H1 (cell line): ENCODE results near the gene CERS1. TPM values are rescaled to one million over a fixed set of nuclear protein-coding genes. Genes with fewer than 3 reads are reported as not detected.

Experiments used
- CTCF ChIA-PET: fragments of 300-600 bp; sonication (Branson Sonifier 250); formaldehyde crosslinking; loops from one replicate; lab custom pipeline; 2021; ENCODE audit not compliant: partially characterized antibody; lab: Charles Lee
- POLR2A ChIA-PET: fragments of 300-600 bp; sonication (Branson Sonifier 250); formaldehyde crosslinking; loops from one replicate; lab custom pipeline; 2021; ENCODE audit warnings: inconsistent platforms; ENCODE audit not compliant: partially characterized antibody; lab: Charles Lee
- DNase-seq, 2 experiments: peaks; one replicate each; pipeline versions ENCODE4 v3.0.0 to v3.0.0-alpha.2; 2010 to 2022; ENCODE audit warnings: low spot score in 2 of 2, low read depth in 1 of 2, mixed read lengths in 1 of 2
- FAIRE-seq: peaks from 2 replicates; lab custom pipeline; 2011; peaks lifted over from hg19 to GRCh38; lab: Jason Lieb, UNC
- H2AFZ ChIP-seq: 2 replicates; pipeline ENCODE4 v1.8.1; 2012; ENCODE audit warnings: low read length, inconsistent platforms
- H2AK5ac ChIP-seq: 2 replicates; pipeline ENCODE4 v1.6.1; 2013; ENCODE audit warnings: low read depth, low read length
- H2BK120ac ChIP-seq: replicated peaks from 2 replicates; pipeline ENCODE3; 2013; ENCODE audit warnings: low read depth, low read length, inconsistent platforms
- H2BK12ac ChIP-seq: 2 replicates; pipeline ENCODE4 v1.6.1; 2013; ENCODE audit warnings: low read depth, low read length
- H2BK15ac ChIP-seq: 2 replicates; pipeline ENCODE4 v1.6.1; 2013; ENCODE audit warnings: low read length
- H2BK20ac ChIP-seq: 2 replicates; pipeline ENCODE4 v1.6.1; 2013; ENCODE audit warnings: low read length
- H2BK5ac ChIP-seq: 2 replicates; pipeline ENCODE4 v1.6.1; 2013; ENCODE audit warnings: low read depth, low read length
- H3K14ac ChIP-seq: 2 replicates; pipeline ENCODE4 v1.6.1; 2013; ENCODE audit warnings: inconsistent platforms; ENCODE audit not compliant: insufficient read length
- H3K18ac ChIP-seq: 2 replicates; pipeline ENCODE4 v1.6.1; 2013; ENCODE audit warnings: low read length; ENCODE audit errors: extremely low read depth
- H3K23ac ChIP-seq: 2 replicates; pipeline ENCODE4 v1.6.1; 2013; ENCODE audit warnings: inconsistent platforms; ENCODE audit not compliant: insufficient read length
- H3K23me2 ChIP-seq: 2 replicates; pipeline ENCODE4 v1.6.1; 2013; ENCODE audit warnings: low read depth, low read length
- H3K27ac ChIP-seq: 2 replicates; pipeline ENCODE4 v1.6.1; 2011; ENCODE audit warnings: low read depth, low read length, inconsistent platforms
- H3K27me3 ChIP-seq, 4 experiments: replicated peaks in 1 of 4; 1 replicate in 1 of 4; 2 replicates in 3 of 4; pipeline versions ENCODE4 v1.6.1 to v1.8.1; 2011 to 2013; ENCODE audit warnings: low read length in 3 of 4, mild to moderate bottlenecking in 3 of 4, inconsistent platforms in 2 of 4, mixed read lengths in 2 of 4, moderate library complexity in 1 of 4; ENCODE audit not compliant: control insufficient read depth in 3 of 4, insufficient read depth in 3 of 4; ENCODE audit errors: extremely low read depth in 1 of 4
- H3K36me3 ChIP-seq, 4 experiments: 2 replicates each; pipeline versions ENCODE4 v1.6.1 to v1.8.1; 2011 to 2013; ENCODE audit warnings: mild to moderate bottlenecking in 4 of 4, low read length in 3 of 4, moderate library complexity in 2 of 4, control low read depth in 1 of 4, inconsistent platforms in 1 of 4; ENCODE audit not compliant: insufficient read depth in 4 of 4, control insufficient read depth in 2 of 4
- H3K4ac ChIP-seq: replicated peaks from 2 replicates; pipeline ENCODE3; 2013; ENCODE audit warnings: low read length, low read depth, mixed read lengths, inconsistent platforms; ENCODE audit not compliant: insufficient read length
- H3K4me1 ChIP-seq, 4 experiments: replicated peaks in 1 of 4; 1 replicate in 1 of 4; 2 replicates in 3 of 4; pipeline versions ENCODE4 v1.6.1 to v1.8.1; 2011 to 2013; ENCODE audit warnings: low read length in 3 of 4, inconsistent platforms in 2 of 4, mixed read lengths in 1 of 4; ENCODE audit not compliant: insufficient read depth in 4 of 4, control insufficient read depth in 3 of 4
- H3K4me2 ChIP-seq, 2 experiments: 2 replicates each; pipeline versions ENCODE4 v1.6.1 to v1.8.1; 2011 to 2013; ENCODE audit warnings: low read depth in 2 of 2, low read length in 2 of 2, control low read depth in 1 of 2, inconsistent platforms in 1 of 2, mild to moderate bottlenecking in 1 of 2; ENCODE audit not compliant: insufficient read depth in 1 of 2
- H3K4me3 ChIP-seq, 4 experiments: fragments of 200-600, 300-600 bp in 1 of 4; sonication (generic), shearing (Covaris generic), sonication (Bioruptor Twin) in 1 of 4; 2 replicates each; pipeline versions ENCODE4 v1.5.1 to v1.8.1; 2011 to 2016; ENCODE audit warnings: low read length in 4 of 4, low read depth in 3 of 4, control low read depth in 2 of 4, inconsistent platforms in 2 of 4, mild to moderate bottlenecking in 2 of 4, mixed read lengths in 1 of 4, moderate library complexity in 1 of 4; ENCODE audit not compliant: insufficient read depth in 2 of 4; ENCODE audit errors: extremely low read depth in 1 of 4
- H3K56ac ChIP-seq: replicated peaks from 2 replicates; pipeline ENCODE3; 2013; ENCODE audit warnings: low read depth, mild to moderate bottlenecking, mixed read lengths, low read length, inconsistent platforms; ENCODE audit not compliant: insufficient read length
- H3K79me1 ChIP-seq: 2 replicates; pipeline ENCODE4 v1.6.1; 2013; ENCODE audit warnings: low read depth, low read length, control low read depth
- H3K79me2 ChIP-seq, 2 experiments: 2 replicates each; pipeline versions ENCODE4 v1.6.1 to v1.8.1; 2012 to 2013; ENCODE audit warnings: low read length in 2 of 2, mild to moderate bottlenecking in 2 of 2, inconsistent platforms in 1 of 2; ENCODE audit not compliant: insufficient read depth in 2 of 2, control insufficient read depth in 1 of 2
- H3K9ac ChIP-seq, 4 experiments: replicated peaks in 1 of 4; 1 replicate in 1 of 4; 2 replicates in 3 of 4; pipeline versions ENCODE4 v1.6.1 to v1.8.1; 2011 to 2013; ENCODE audit warnings: low read depth in 3 of 4, low read length in 3 of 4, control low read depth in 2 of 4, mild to moderate bottlenecking in 2 of 4, moderate library complexity in 2 of 4, inconsistent platforms in 1 of 4; ENCODE audit errors: extremely low read depth in 1 of 4
- H3K9me3 ChIP-seq, 2 experiments: 2 replicates each; pipeline versions ENCODE4 v1.6.1 to v1.8.1; 2012 to 2013; ENCODE audit warnings: mild to moderate bottlenecking in 2 of 2, moderate library complexity in 2 of 2, control low read depth in 1 of 2, inconsistent platforms in 1 of 2, low read depth in 1 of 2, low read length in 1 of 2, mixed read lengths in 1 of 2; ENCODE audit not compliant: insufficient read depth in 2 of 2
- H4K20me1 ChIP-seq, 2 experiments: replicated peaks in 1 of 2; 2 replicates each; pipeline versions ENCODE3 to v1.8.1; 2011 to 2013; ENCODE audit warnings: inconsistent platforms in 2 of 2, low read length in 2 of 2, mild to moderate bottlenecking in 1 of 2; ENCODE audit not compliant: insufficient read depth in 2 of 2, control insufficient read depth in 1 of 2
- H4K5ac ChIP-seq: 2 replicates; pipeline ENCODE4 v1.6.1; 2013; ENCODE audit warnings: low read length, low read depth, mixed read lengths, inconsistent platforms; ENCODE audit not compliant: insufficient read length
- H4K8ac ChIP-seq: 2 replicates; pipeline ENCODE4 v1.8.0; 2013; ENCODE audit warnings: mild to moderate bottlenecking, moderate library complexity, low read length, inconsistent platforms; ENCODE audit not compliant: insufficient read depth; ENCODE audit errors: extremely low read depth
- H4K91ac ChIP-seq: replicated peaks from 2 replicates; pipeline ENCODE3; 2013; ENCODE audit warnings: low read length, mixed read lengths, inconsistent platforms; ENCODE audit not compliant: insufficient read length
- CEBPB ChIP-seq: IDR thresholded peaks from 2 replicates; pipeline ENCODE4 v1.6.1; 2012; ENCODE audit warnings: low read depth, low read length
- CHD1 ChIP-seq: IDR thresholded peaks from 2 replicates; pipeline ENCODE4 v1.6.1; 2012; ENCODE audit warnings: low read depth, low read length, improper control_type of control experiment
- CTBP2 ChIP-seq: IDR thresholded peaks from 2 replicates; pipeline ENCODE4 v1.7.0; 2011; ENCODE audit warnings: borderline replicate concordance, mild to moderate bottlenecking, moderate library complexity, mixed read lengths, low read length; ENCODE audit not compliant: insufficient read depth, insufficient read length
- HDAC6 ChIP-seq: IDR thresholded peaks from one replicate; pipeline ENCODE4 v1.7.1; 2012; ENCODE audit warnings: low read depth, mild to moderate bottlenecking, inconsistent platforms, low read length, moderate library complexity
- JUND ChIP-seq: IDR thresholded peaks from 2 replicates; pipeline ENCODE4 v1.6.1; 2011; ENCODE audit warnings: mild to moderate bottlenecking, improper control_type of control experiment, low read length
- KDM1A ChIP-seq: fragments of 200-600, 300-600 bp; sonication (generic); IDR thresholded peaks from 2 replicates; pipeline ENCODE4 v1.7.1; 2016; ENCODE audit warnings: mild to moderate bottlenecking, low read length, borderline replicate concordance
- NRF1 ChIP-seq: IDR thresholded peaks from 2 replicates; pipeline ENCODE4 v1.6.1; 2011; ENCODE audit warnings: mild to moderate bottlenecking, low read depth, low read length, improper control_type of control experiment
- PHF8 ChIP-seq: fragments of 200-600 bp; sonication (generic); conservative IDR thresholded peaks from 2 replicates; pipeline ENCODE4 v1.7.1; 2012; ENCODE audit warnings: low read depth, mild to moderate bottlenecking, inconsistent platforms, low read length, moderate library complexity
- RBBP5 ChIP-seq: IDR thresholded peaks from 2 replicates; pipeline ENCODE4 v1.7.1; 2012; ENCODE audit warnings: low read depth, mild to moderate bottlenecking, inconsistent platforms, low read length, moderate library complexity, borderline replicate concordance
- SIN3A ChIP-seq, 2 experiments: IDR thresholded peaks in 1 of 2; conservative IDR thresholded peaks in 1 of 2; 2 replicates each; pipeline ENCODE4 v1.6.1; 2011 to 2012; ENCODE audit warnings: low read length in 2 of 2, improper control_type of control experiment in 1 of 2, low read depth in 1 of 2, mild to moderate bottlenecking in 1 of 2
- USF2 ChIP-seq: IDR thresholded peaks from 2 replicates; pipeline ENCODE4 v1.6.1; 2011; ENCODE audit warnings: low read length, improper control_type of control experiment
- WGBS, 2 experiments: shearing (Covaris generic) in 1 of 2; methylation state at CpG; one replicate each; pipeline versions ENCODE4 v1.1.6 to v1.1.7; 2013 to 2015; ENCODE audit warnings: low lambda C conversion rate in 2 of 2, mixed read lengths in 2 of 2, inconsistent platforms in 1 of 2, low coverage in 1 of 2, missing lambda C conversion rate in 1 of 2; ENCODE audit not compliant: insufficient replicate concordance in 2 of 2, insufficient coverage in 1 of 2, insufficient read length in 1 of 2; ENCODE audit errors: extremely low coverage in 1 of 2, missing lambda C conversion rate in 1 of 2; 5-methylcytosine and 5-hydroxymethylcytosine counted together
- polyA plus RNA-seq, 7 experiments: library from polyadenylated mRNA; depleted of rRNA in 3 of 7; stranded (reverse) in 5 of 7; unstranded in 2 of 7; fragments of >200 nt in 5 of 7; fragments of 200-250 nt in 2 of 7; gene quantifications; 1 replicate in 5 of 7; 2 replicates in 1 of 7; 4 replicates in 1 of 7; pipeline versions ENCODE4 v1.2.1 to v1.2.3, GENCODE V29; 2011 to 2013; ENCODE audit warnings: missing spikeins in 2 of 7, mixed read lengths in 2 of 7
- total RNA-seq: library from RNA; stranded (reverse); fragmentation: NEBNext Ultra II Directional; extraction: Animal tissue kit (Norgen Biotek cat#: 25700); gene quantifications from 2 replicates; pipeline ENCODE4 v1.2.1, GENCODE V29; 2021

Gene CERS1
- total and polyA plus RNA-seq, 2 of the 8 experiments (the other 6 are each of a cell fraction or from before 2014, with no cell fraction given), result 18.6 to 51.0 TPM

DNA sequence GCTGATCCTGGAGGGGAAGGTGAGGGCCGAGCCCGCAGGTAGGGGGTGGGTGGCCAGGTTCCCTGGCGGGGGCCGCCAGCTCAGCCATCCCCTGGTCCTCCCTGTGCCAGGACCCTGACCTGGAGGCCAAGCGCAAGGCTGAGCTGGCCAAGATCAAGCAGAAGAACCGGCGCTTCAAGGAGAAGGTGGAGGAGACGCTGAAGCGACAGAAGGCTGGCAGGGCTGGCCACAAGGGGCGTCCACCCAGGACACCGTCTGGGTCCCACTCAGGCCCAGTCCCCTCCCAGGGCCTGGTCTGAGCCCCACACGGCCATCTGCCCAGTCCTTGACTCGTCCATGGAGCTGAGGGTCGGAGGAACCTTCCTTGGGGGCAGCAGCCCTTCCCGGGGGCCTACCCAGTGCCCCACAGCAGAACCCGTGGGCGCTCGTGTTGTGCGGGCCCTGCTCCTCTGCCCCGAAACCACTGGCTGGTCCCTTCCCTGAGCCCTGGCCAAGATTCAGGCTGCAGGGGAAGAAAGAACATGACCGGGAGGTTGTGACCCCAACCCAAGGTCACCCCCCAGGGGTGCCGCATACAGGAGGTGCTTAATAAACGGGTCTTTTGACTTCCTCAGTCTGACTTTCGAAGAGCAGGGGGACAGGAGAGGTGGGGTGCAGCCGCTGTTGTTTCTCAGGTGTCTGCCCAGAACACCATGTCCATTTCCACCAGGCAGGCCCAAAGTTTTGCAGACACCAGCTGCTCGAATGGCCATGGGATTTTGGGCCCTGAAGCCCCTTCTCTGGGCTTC, 32.3 kb upstream of the CERS1 start:
- Histone ChIP-seq H3K23ac (no peak overlapping the region), H3K9me3 (no peaks in the 10 kb centered on the region), H3K9ac (no peak overlapping the region), H2BK20ac (no peak overlapping the region), H2BK15ac (no peak overlapping the region), H3K4me2 (no peak overlapping the region), H3K27me3 (no peaks in the 10 kb centered on the region), H3K79me2 (no peaks in the 10 kb centered on the region), H3K14ac (no peak overlapping the region), H4K91ac (no peak overlapping the region), H3K18ac (no peak overlapping the region), H2AK5ac (no peak overlapping the region), H4K8ac (no peak overlapping the region), H2AFZ (no peak overlapping the region), H2BK5ac (no peak overlapping the region), H3K56ac (no peak overlapping the region), H2BK12ac (no peak overlapping the region), H3K27ac (no peak overlapping the region), H3K23me2 (peaks cover 8% of the 10 kb centered on the region; the same call in 1 of the 2 replicates), H3K4me3 (no peak overlapping the region), H4K5ac (no peak overlapping the region), H3K4me1 (peaks cover 0 to 9% (median 4%) of the 10 kb centered on the region in 4 experiments; a peak in 6 of 7 replicates), H2BK120ac (no peak overlapping the region), H3K79me1 (no peaks in the 10 kb centered on the region), H3K36me3 (peaks cover 5 to 38% (median 16%) of the 10 kb centered on the region in 4 experiments), H3K4ac (no peak overlapping the region), H4K20me1 (peaks cover 8 to 34% of the 10 kb centered on the region in 2 experiments)
- FAIRE-seq, result no peak
- no peak for DNase-seq
- WGBS, 2 experiments, result 92% methylated on average over 22 of the region's 26 CpGs; no CpG with 5 or more reads in 1 of the 2 experiments
- ChIA-PET CTCF (interaction anchor here (0.7 to 2.7 kb wide), 3 partner anchors 12 to 58 kb away, joined by 3 to 7 read pairs (median 3); no protein-coding TSS in a partner anchor), POLR2A (interaction anchor here (0.6 to 8.3 kb wide), 17 partner anchors 7 to 166 kb away, joined by 3 to 94 read pairs (median 3); partner anchors contain the start of genes COPE and DDX49)
- TF ChIP-seq CTBP2 (no peak), CEBPB (no peak), SIN3A (conservative IDR thresholded peaks at IDR 0.05 in 1 of 2, IDR thresholded peaks at IDR 0.05 in 1 of 2; ENCODE audit: low read depth in 1 of 2, low read length in 2 of 2) (no peak), KDM1A (no peak), RBBP5 (no peak), CHD1 (no peak), PHF8 (no peak), USF2 (no peak), NRF1 (no peak), HDAC6 (no peak), JUND (no peak)
